Measurements from ENCODE around the gene CA10. TPM values are rescaled to one million over a fixed set of nuclear protein-coding genes. Genes with fewer than 3 reads are reported as not detected.

The CA10 gene
- total RNA-seq, 6 experiments from 2014 or later: not detected

DNA sequence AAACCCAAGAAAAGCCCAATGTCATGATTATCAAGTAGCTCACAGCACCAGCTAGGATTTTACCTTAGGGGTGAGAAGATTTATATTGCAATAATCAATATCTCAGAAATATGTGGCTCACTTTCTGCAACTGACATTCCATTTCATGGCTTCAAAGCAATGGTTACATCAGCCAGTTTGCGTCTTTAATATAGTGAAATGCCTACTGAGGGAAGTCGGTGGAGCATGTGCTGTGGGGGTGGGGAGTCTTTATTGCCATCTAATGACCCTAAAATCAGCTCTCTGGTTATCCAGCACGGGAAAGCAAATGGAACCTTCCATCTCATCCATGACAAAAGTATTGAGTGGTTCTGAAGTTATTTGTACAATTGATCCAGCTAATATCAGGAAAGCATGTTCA lies 395.5 kb downstream of the CA10 start:
- no peak for DNase-seq
- Mint-ChIP-seq H3K4me3 (no peak overlapping the region), H3K4me1 (ENCODE audit: low read depth) (no peaks in the 10 kb centered on the region), H3K27ac (no peak overlapping the region), H3K9me3 (no peaks in the 10 kb centered on the region), H3K36me3 (ENCODE audit: low read depth) (no peaks in the 10 kb centered on the region), H3K27me3 (ENCODE audit: insufficient read depth) (peaks cover 2% of the 10 kb centered on the region; the same call in 1 of the 2 replicates)
- TF ChIP-seq, protein P1, sequence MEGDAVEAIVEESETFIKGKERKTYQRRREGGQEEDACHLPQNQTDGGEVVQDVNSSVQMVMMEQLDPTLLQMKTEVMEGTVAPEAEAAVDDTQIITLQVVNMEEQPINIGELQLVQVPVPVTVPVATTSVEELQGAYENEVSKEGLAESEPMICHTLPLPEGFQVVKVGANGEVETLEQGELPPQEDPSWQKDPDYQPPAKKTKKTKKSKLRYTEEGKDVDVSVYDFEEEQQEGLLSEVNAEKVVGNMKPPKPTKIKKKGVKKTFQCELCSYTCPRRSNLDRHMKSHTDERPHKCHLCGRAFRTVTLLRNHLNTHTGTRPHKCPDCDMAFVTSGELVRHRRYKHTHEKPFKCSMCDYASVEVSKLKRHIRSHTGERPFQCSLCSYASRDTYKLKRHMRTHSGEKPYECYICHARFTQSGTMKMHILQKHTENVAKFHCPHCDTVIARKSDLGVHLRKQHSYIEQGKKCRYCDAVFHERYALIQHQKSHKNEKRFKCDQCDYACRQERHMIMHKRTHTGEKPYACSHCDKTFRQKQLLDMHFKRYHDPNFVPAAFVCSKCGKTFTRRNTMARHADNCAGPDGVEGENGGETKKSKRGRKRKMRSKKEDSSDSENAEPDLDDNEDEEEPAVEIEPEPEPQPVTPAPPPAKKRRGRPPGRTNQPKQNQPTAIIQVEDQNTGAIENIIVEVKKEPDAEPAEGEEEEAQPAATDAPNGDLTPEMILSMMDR (IDR thresholded peaks at IDR 0.05): no peak

DNA sequence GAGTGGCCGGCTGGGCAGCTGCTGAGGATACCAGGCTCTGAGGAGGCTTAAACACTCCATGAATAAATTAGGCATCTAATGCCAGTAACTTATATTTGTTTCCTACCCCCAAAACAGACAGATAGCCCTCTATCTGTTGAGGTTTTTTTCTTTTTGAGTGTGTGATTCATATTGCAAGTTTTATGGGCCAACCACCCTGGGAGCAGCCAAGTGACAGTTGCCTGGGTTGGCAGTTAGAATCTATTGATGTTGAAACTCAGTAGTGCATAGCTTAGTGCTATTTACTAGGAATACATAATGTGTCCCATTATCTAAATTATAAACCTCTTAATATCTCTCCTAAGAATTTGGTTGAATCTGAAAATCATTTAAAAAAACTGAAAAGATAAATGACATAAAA lies 397.4 kb downstream of the CA10 start:
- TF ChIP-seq, protein P1 (IDR thresholded peaks at IDR 0.05): no peak
- Mint-ChIP-seq H3K36me3 (ENCODE audit: low read depth) (no peaks in the 10 kb centered on the region), H3K4me1 (ENCODE audit: low read depth) (no peaks in the 10 kb centered on the region), H3K27me3 (ENCODE audit: insufficient read depth) (peaks cover 2% of the 10 kb centered on the region; the same call in 1 of the 2 replicates), H3K27ac (no peak overlapping the region), H3K4me3 (no peak overlapping the region), H3K9me3 (peaks cover 8% of the 10 kb centered on the region)
- no peak for DNase-seq

DNA sequence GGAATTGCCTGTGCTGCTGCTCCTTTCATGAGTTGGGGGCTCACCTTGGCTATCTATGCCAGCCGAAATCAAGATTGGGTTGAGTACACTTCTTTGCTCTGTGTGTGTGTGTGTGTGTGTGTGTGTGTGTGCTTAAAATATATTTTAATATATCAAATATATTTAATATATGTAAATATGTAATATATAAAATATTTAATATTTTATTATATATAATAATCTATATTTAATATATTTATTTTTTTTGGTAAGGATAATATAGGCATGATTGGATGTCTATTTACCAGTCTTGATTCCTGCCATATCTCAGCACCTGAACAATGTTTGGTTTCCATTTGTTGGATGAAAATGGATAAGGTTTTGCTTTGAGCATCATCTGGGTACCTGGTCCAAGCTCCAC lies 399.3 kb downstream of the CA10 start:
- no peak overlapping the region for H3K27ac Mint-ChIP-seq
- DNase-seq: no peak
- no peaks in the 10 kb centered on the region for H3K36me3 Mint-ChIP-seq (ENCODE audit: low read depth)
- peaks cover 2% of the 10 kb centered on the region; the same call in 1 of the 2 replicates for H3K27me3 Mint-ChIP-seq (ENCODE audit: insufficient read depth)
- no peaks in the 10 kb centered on the region for H3K4me1 Mint-ChIP-seq (ENCODE audit: low read depth)
- TF ChIP-seq, protein P1 (IDR thresholded peaks at IDR 0.05): no peak
- peaks cover 11% of the 10 kb centered on the region for H3K9me3 Mint-ChIP-seq
- no peak overlapping the region for H3K4me3 Mint-ChIP-seq

DNA sequence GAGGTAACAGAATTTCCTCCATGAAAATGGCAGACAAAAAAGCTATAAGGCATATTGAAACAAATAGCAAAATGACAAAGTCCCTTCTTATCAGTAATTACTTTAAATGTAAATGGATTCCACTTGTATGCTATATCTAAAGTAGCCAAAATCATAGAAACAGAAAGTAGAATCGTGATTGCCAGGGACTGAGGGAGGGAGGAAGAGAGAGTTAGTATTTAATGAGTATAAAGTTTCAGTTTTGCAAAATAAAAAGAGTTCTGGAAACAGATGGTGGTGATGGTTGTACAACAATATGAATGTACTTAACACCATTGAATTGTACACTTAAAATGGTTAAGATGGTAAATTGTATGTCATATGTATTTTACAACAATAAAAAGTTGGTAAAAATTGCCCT lies 407.4 kb downstream of the CA10 start:
- TF ChIP-seq, protein P1 (IDR thresholded peaks at IDR 0.05): no peak
- Mint-ChIP-seq H3K4me1 (ENCODE audit: low read depth) (no peaks in the 10 kb centered on the region), H3K27ac (no peak overlapping the region), H3K27me3 (ENCODE audit: insufficient read depth) (no peaks in the 10 kb centered on the region; the same call in 1 of the 2 replicates), H3K4me3 (no peak overlapping the region), H3K36me3 (ENCODE audit: low read depth) (no peaks in the 10 kb centered on the region), H3K9me3 (peaks cover 6% of the 10 kb centered on the region)
- no peak for DNase-seq

DNA sequence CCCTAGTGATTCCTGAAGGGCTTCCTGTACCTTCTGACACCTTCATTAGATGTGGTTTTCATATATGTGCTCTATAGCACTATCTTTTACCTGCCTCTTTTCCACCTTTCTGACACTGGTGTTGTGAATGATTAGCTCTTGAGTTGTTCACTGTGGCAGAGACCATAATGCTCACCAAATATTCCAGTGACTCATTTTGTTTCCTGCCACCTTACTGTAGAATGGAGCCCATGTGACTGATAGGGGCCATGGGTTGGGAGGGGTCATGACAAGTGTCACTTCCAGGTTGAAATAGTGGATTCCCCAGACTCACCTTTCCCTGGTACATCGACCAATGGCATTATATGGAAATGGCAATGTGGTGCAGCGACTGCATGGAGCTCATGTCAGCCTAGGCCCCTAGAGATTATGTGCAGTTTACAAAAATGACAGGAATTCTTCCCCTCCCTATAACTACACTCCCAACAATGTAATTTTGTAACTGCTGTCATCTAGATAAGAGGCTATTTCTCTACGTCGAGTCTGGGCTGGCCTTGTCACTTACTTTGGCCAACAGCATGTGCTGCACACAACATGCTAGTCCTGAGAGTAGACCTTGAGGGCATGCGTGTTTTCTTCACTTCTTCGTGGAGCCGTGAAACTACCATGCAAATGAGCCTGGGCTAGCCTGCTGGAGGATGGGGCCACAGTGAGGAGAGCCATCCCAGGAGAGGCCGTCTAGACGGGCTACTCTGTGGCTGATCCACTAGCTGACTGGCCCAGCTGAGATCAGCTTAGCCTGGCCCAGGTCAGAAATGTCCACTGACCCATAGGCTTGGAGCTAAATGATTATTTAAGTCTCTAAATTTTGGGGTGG lies 409.5 kb downstream of the CA10 start:
- Mint-ChIP-seq H3K36me3 (ENCODE audit: low read depth) (no peaks in the 10 kb centered on the region), H3K27ac (no peak overlapping the region), H3K27me3 (ENCODE audit: insufficient read depth) (no peaks in the 10 kb centered on the region; the same call in 1 of the 2 replicates), H3K4me3 (no peak overlapping the region), H3K9me3 (peaks cover 4% of the 10 kb centered on the region; the same call in 1 of the 2 replicates), H3K4me1 (ENCODE audit: low read depth) (no peaks in the 10 kb centered on the region)
- DNase-seq: no peak
- TF ChIP-seq, protein P1 (IDR thresholded peaks at IDR 0.05): no peak
